ENCODE results near the gene TTC12. TPM values are rescaled to one million over a fixed set of nuclear protein-coding genes. Genes with fewer than 3 reads are reported as not detected.
A peak's percentile ranks its signal among the peaks of the same experiment; 100 is the strongest.

The TTC12 gene
- total and polyA plus RNA-seq, 2 of the 8 experiments (the other 6 are each of a cell fraction or from before 2014, with no cell fraction given): 4.7 to 9.0 TPM

GRCh38 chr11:113315811-113316210 is 1.4 kb downstream of the TTC12 start:
- Histone ChIP-seq H3K36me3 (ENCODE audit: control insufficient read depth in 2 of 4, insufficient read depth in 4 of 4, low read length in 3 of 4) (no peaks in the 10 kb centered on the region), H2AFZ (ENCODE audit: low read length) (no peak overlapping the region), H3K79me1 (ENCODE audit: low read depth, low read length) (no peaks in the 10 kb centered on the region), H3K23ac (ENCODE audit: insufficient read length) (no peak overlapping the region), H3K4me2 (ENCODE audit: insufficient read depth in 1 of 2, low read depth in 2 of 2, low read length in 2 of 2) (peak overlapping the region; percentile 92 to 93; a peak in 2 of 4 replicates), H2BK12ac (ENCODE audit: low read depth, low read length) (no peak overlapping the region), H3K18ac (ENCODE audit: extremely low read depth, low read length) (no peak overlapping the region), H3K79me2 (ENCODE audit: control insufficient read depth in 1 of 2, insufficient read depth in 2 of 2, low read length in 2 of 2) (no peaks in the 10 kb centered on the region), H3K4me3 (ENCODE audit: extremely low read depth in 1 of 4, insufficient read depth in 2 of 4, low read depth in 3 of 4, low read length in 4 of 4) (peak overlapping the region in 1 of 4 experiments; percentile 79; a peak in 1 of 8 replicates), H2BK5ac (ENCODE audit: low read depth, low read length) (no peak overlapping the region), H2BK15ac (ENCODE audit: low read length) (no peak overlapping the region), H3K23me2 (ENCODE audit: low read depth, low read length) (peaks cover 6% of the 10 kb centered on the region), H2BK120ac (replicated peaks; ENCODE audit: low read depth, low read length) (no peak overlapping the region), H3K56ac (replicated peaks; ENCODE audit: insufficient read length, low read depth, low read length) (no peak overlapping the region), H4K91ac (replicated peaks; ENCODE audit: insufficient read length, low read length) (no peak overlapping the region), H3K9me3 (ENCODE audit: insufficient read depth in 2 of 2, low read depth in 1 of 2, low read length in 1 of 2) (no peaks in the 10 kb centered on the region; a peak in 1 of 4 replicates), H4K5ac (ENCODE audit: insufficient read length, low read depth, low read length) (no peak overlapping the region), H4K20me1 (replicated peaks in 1 of 2; ENCODE audit: control insufficient read depth in 1 of 2, insufficient read depth in 2 of 2, low read length in 2 of 2) (no peaks in the 10 kb centered on the region), H2BK20ac (ENCODE audit: low read length) (no peak overlapping the region), H4K8ac (ENCODE audit: extremely low read depth, insufficient read depth, low read length) (no peak overlapping the region), H3K4me1 (replicated peaks in 1 of 4; ENCODE audit: control insufficient read depth in 3 of 4, insufficient read depth in 4 of 4, low read length in 3 of 4) (peaks cover 0 to 13% (median 6%) of the 10 kb centered on the region in 4 experiments; a peak in 6 of 7 replicates), H2AK5ac (ENCODE audit: low read depth, low read length) (no peak overlapping the region), H3K9ac (replicated peaks in 1 of 4; ENCODE audit: extremely low read depth in 1 of 4, low read depth in 3 of 4, low read length in 3 of 4) (no peak overlapping the region), H3K4ac (replicated peaks; ENCODE audit: insufficient read length, low read depth, low read length) (no peak overlapping the region), H3K27ac (ENCODE audit: low read depth, low read length) (no peak overlapping the region), H3K27me3 (replicated peaks in 1 of 4; ENCODE audit: control insufficient read depth in 3 of 4, extremely low read depth in 1 of 4, insufficient read depth in 3 of 4, low read length in 3 of 4) (peaks cover 0 to 8% (median 3%) of the 10 kb centered on the region in 4 experiments; a peak in 1 of 7 replicates), H3K14ac (ENCODE audit: insufficient read length) (no peak overlapping the region)
- CTCF ChIA-PET (ENCODE audit: partially characterized antibody): interaction anchor here (1.2 kb wide), 2 partner anchors 147 to 215 kb away, joined by 3 to 4 read pairs; no protein-coding TSS in a partner anchor
- FAIRE-seq: no peak
- DNase-seq (ENCODE audit: low read depth in 1 of 2, low spot score in 2 of 2): no peak
- POLR2A ChIA-PET (ENCODE audit: partially characterized antibody): no interaction called here
- WGBS, 2 experiments (ENCODE audit: extremely low coverage in 1 of 2, insufficient coverage in 1 of 2, insufficient read length in 1 of 2, insufficient replicate concordance in 2 of 2, low coverage in 1 of 2, low lambda C conversion rate in 2 of 2, missing lambda C conversion rate in 1 of 2): 95% methylated on average over 6 of the region's 6 CpGs; no CpG with 5 or more reads in 1 of the 2 experiments
- TF ChIP-seq POLR2AphosphoS5 (IDR thresholded peaks at IDR 0.05; ENCODE audit: low read depth, low read length) (no peak), CTBP2 (IDR thresholded peaks at IDR 0.05; ENCODE audit: borderline replicate concordance, insufficient read depth, insufficient read length, low read length) (no peak), NRF1 (IDR thresholded peaks at IDR 0.05; ENCODE audit: low read depth, low read length) (no peak), NANOG (IDR thresholded peaks at IDR 0.05; ENCODE audit: insufficient read depth, low read depth, low read length, poor library complexity, severe bottlenecking) (no peak), TBP (IDR thresholded peaks at IDR 0.05; ENCODE audit: low read depth, low read length) (no peak), EZH2 (IDR thresholded peaks at IDR 0.05; ENCODE audit: low read depth, low read length, severe bottlenecking) (no peak), ASH2L (IDR thresholded peaks at IDR 0.05; ENCODE audit: low read length) (no peak), CBX8 (IDR thresholded peaks at IDR 0.05; ENCODE audit: borderline replicate concordance, low read depth, low read length) (no peak), BCL11A (IDR thresholded peaks at IDR 0.05; ENCODE audit: low read depth in 2 of 2, low read length in 2 of 2) (no peak), TEAD4 (IDR thresholded peaks at IDR 0.05; ENCODE audit: low read depth, low read length) (no peak), PHF8 (conservative IDR thresholded peaks at IDR 0.05; ENCODE audit: low read depth, low read length) (no peak), CHD1 (IDR thresholded peaks at IDR 0.05; ENCODE audit: low read depth, low read length) (no peak), CREB1 (IDR thresholded peaks at IDR 0.05) (no peak), TAF1 (IDR thresholded peaks at IDR 0.05; ENCODE audit: low read depth, low read length) (no peak), MAFK (IDR thresholded peaks at IDR 0.05; ENCODE audit: low read depth, low read length) (no peak), SP4 (IDR thresholded peaks at IDR 0.05; ENCODE audit: low read length) (no peak)
